H54 (cell line): ENCODE data around the gene TTBK2.
A peak's percentile ranks its signal among the peaks of the same experiment; 100 is the strongest.

Source experiments
- DNase-seq: peaks from one replicate; pipeline ENCODE4 v3.0.0; 2011; ENCODE audit warnings: low spot score, mixed read lengths; ENCODE audit not compliant: insufficient read length
- FAIRE-seq: peaks from 3 replicates; lab custom pipeline; 2011; peaks lifted over from hg19 to GRCh38; lab: Jason Lieb, UNC
- POLR2A ChIP-seq: IDR thresholded peaks from 2 replicates; pipeline ENCODE4 v1.6.1; 2011; ENCODE audit warnings: low read depth, mild to moderate bottlenecking, low read length

Gene TTBK2

DNA sequence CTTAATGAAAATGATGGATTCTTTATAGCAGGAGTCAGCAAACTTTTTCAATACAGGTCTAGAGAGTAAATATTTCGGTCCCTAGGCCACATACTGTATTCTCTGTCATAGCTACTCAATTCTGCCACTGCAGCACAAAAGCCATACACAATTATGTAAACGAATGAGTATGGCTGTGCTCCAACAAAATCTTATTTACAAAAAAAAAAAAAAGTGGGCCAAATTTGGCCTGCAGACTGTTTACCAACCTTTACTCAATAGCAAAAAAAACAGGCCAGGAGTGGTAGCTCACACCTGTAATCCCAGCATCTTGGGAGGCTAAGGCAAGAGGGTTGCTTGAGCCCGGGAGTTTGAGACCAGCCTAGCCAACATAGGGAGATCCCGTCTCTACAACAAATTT is 41.1 kb downstream of the TTBK2 start:
- DNase-seq (no peak), FAIRE-seq (no peak)
- no peak for TF ChIP-seq POLR2A

- DNase-seq (no peak), FAIRE-seq (no peak)
Measured at GRCh38 chr15:42876224-42876623, 44.4 kb downstream of the TTBK2 start.

DNA sequence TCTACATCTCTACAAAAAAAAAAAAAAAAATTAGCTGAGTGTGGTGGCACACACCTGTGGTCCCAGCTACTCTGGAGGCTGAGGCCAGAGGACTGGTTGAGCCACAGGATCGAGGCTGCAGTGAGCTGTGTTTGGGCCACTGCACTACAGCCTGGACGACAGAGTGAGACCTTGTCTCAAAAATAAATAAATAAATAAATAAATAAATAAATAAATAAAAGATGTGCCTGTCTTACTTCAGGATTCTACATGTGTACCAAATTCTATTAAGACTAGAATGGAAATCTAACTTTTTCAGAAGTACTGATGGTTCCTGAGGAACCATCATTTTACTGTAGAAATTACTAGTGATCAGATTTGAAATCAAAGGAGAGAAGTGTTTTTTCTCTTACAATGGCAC is 51.9 kb downstream of the TTBK2 start:
- TF ChIP-seq POLR2A, result no peak
- FAIRE-seq (no peak), DNase-seq (no peak)

More at GRCh38 chr15:42876224-42876623, 44.4 kb downstream of the TTBK2 start:
- no peak for TF ChIP-seq POLR2A

DNA sequence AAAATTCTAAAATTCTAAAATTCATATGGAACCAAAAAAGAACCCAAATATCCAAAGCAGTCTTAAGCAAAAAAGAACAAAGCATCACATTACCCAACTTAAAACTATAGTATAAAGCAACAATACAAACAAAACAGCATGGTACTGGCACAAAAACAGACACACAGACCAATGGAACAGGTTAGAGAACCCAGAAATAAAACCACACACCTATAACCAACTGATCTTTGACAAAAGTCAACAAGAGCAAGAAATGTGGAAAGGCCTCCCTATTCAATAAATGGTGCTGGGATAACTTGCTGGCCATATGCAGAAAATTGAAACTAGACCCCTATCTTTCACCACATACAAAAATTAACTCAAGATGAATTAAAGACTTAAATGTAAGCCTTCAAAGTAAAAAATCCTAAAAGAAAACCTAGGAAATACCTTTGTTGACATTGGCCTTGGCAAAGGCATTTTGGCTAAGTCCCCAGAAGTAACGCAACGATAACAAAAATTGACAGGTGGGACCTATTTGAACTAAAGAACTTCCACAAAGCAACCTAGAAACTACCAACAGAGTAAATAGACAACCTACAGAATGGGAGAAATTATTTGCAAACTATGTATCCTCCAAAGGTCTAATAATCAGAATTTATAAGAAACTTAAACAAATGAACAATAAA is 56.9 kb downstream of the TTBK2 start:
- DNase-seq (no peak), FAIRE-seq (no peak)
- no peak for TF ChIP-seq POLR2A

- FAIRE-seq, result no peak
Measured at GRCh38 chr15:42858999-42859789, 61.4 kb downstream of the TTBK2 start.

DNA sequence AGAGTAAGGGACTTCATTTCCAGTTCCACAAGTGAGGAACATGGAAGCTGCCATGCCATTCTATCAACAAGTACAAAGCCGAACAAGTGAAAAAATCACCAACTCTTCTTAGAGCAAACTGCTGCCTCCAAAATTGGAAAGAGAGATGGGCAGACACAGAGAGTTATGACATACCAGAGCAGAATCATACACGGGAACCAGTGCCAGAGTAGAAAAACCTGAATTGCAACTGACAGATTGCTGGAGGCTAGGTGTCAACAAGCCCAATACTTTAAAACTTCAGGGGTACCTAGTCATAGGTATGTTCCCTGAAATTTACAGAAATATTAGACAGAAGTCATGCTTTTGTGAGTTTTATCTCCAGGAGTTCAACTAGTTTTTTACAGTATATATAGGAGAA is 62.0 kb downstream of the TTBK2 start:
- FAIRE-seq (no peak), DNase-seq (no peak)
- TF ChIP-seq POLR2A, result no peak

More at GRCh38 chr15:42858999-42859789, 61.4 kb downstream of the TTBK2 start:
- no peak for DNase-seq
- no peak for TF ChIP-seq POLR2A

GRCh38 chr15:42854576-42854975 is 66.0 kb downstream of the TTBK2 start:
- DNase-seq, result no peak
- FAIRE-seq, result no peak
- no peak for TF ChIP-seq POLR2A

- TF ChIP-seq POLR2A, result no peak
- DNase-seq, result no peak
- no peak for FAIRE-seq
Measured at GRCh38 chr15:42849836-42850235, 70.7 kb downstream of the TTBK2 start.

DNA sequence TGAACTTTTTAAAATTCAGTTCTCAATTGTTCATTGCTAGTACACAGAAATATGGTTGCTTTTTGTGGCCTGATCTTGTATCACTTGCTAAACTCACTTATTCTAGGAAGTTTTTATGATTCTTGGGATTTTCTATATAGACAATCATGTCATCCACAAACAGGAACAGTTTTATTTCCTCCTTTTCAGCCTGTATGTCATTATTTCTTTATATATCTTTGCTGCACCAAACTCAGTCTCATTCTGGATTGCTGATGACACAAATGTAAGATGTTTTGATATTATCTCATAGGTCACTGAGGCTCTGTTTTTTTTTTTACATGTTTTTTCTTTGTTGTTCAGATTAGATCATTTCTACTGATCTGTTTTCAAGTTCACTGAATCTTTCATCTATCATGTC is 71.7 kb downstream of the TTBK2 start:
- FAIRE-seq (no peak), DNase-seq (no peak)
- no peak for TF ChIP-seq POLR2A

DNA sequence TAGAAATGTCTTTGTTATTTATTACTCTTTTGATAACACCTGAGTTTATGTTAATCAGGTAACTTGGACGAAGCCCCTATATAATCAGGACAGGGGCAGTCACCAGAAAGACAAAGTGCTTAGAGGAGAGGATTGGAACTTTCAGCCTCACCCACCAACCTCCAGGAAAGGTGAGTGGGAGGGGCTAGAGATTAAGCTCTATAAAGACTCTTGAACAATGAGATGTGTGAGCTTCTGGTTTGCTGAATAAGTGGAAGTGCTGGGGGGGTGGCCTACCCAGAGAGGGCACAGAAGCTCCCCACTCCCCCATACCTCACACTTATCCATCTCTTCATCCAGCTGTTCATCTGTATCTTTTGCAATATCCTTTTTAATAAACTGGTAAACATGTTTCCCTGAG is 73.9 kb downstream of the TTBK2 start:
- DNase-seq (no peak), FAIRE-seq (no peak)
- TF ChIP-seq POLR2A, result no peak

DNA sequence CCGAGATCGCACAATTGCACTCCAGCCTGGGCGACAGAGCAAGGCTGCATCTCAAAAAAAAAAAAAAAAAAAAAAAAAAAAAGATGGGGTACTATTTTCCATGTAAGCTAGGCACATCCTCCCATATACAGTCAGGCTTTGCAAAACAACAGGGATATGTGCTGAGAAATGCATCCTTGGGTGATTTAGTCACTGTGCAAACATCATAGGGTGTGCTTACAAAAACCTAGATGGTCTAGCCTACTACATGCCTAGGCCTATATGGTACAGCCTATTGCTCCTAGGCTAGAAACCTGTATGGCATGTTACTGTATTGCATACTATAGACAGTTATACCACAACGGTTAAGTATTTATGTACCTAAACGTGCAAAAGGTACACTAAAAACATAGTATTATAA is 75.0 kb downstream of the TTBK2 start:
- DNase-seq (no peak), FAIRE-seq (peak; percentile 70)
- TF ChIP-seq POLR2A, result no peak

DNA sequence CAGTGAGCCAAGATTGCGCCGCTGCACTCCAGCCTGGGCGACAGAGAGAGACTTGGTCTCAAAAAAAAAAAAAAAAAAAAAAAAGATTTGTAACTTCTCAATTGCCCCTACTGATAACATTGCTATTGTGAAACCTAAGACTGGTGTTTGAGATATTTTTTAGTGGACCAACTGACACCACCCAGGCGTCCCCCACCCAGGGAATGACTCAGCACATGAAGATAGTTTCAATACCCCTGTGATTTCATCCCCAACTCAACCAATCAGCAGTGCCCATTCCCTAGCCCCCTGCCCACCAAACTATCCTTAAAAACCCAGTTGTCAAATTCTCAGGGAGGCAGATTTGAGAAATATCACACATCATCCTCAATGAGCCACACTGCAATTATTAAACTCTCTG is 76.9 kb downstream of the TTBK2 start:
- TF ChIP-seq POLR2A, result no peak
- FAIRE-seq (no peak), DNase-seq (no peak)

GRCh38 chr15:42836251-42836650 is 84.3 kb downstream of the TTBK2 start:
- no peak for TF ChIP-seq POLR2A
- no peak for FAIRE-seq

GRCh38 chr15:42832576-42832975 is 88.0 kb downstream of the TTBK2 start:
- peak; percentile 32 for DNase-seq
- FAIRE-seq, result peak; percentile 98
- no peak for TF ChIP-seq POLR2A

More at GRCh38 chr15:42836251-42836650, 84.3 kb downstream of the TTBK2 start:
- DNase-seq, result no peak

- FAIRE-seq (peak; percentile 27), DNase-seq (no peak)
- TF ChIP-seq POLR2A, result no peak
Measured at GRCh38 chr15:42826251-42826890, 94.2 kb downstream of the TTBK2 start.
